Hepatocyte (in vitro differentiated cells): ENCODE results near the gene RMDN2.

ENCODE experiments used
- EZH2 ChIP-seq: fragments of 200-600 bp; sonication (generic); IDR thresholded peaks from 2 replicates; pipeline ENCODE4 v1.6.1; 2016; ENCODE audit warnings: antibody characterized with exemption, mild to moderate bottlenecking, borderline replicate concordance
- TF ChIP-seq, protein P1 (sequence below): fragments of 200-600 bp; sonication (generic); IDR thresholded peaks from 2 replicates; pipeline ENCODE4 v1.5.1; 2016; ENCODE audit warnings: antibody characterized with exemption, mild to moderate bottlenecking; ENCODE audit not compliant: poor library complexity

DNA sequence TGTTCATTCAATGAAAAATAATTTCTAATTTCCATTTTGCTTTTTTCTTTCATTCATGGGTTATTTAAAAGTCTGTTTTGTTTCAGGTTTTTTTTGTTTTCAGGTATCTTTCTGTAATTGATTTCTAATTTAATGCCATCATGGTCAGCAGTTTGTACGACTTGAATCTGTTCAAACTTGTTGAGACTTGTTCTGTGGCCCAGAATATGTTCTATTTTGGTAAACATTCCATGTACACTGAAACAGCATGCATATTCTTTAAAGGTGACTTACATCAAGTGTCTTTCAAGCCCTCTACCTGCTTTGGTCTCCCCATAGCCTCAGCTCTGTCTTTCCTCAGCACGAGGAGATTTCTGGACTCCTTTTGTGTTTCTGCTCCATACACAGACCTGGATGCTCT, 101.8 kb downstream of the RMDN2 start:
- TF ChIP-seq EZH2: no peak
- TF ChIP-seq, protein P1, sequence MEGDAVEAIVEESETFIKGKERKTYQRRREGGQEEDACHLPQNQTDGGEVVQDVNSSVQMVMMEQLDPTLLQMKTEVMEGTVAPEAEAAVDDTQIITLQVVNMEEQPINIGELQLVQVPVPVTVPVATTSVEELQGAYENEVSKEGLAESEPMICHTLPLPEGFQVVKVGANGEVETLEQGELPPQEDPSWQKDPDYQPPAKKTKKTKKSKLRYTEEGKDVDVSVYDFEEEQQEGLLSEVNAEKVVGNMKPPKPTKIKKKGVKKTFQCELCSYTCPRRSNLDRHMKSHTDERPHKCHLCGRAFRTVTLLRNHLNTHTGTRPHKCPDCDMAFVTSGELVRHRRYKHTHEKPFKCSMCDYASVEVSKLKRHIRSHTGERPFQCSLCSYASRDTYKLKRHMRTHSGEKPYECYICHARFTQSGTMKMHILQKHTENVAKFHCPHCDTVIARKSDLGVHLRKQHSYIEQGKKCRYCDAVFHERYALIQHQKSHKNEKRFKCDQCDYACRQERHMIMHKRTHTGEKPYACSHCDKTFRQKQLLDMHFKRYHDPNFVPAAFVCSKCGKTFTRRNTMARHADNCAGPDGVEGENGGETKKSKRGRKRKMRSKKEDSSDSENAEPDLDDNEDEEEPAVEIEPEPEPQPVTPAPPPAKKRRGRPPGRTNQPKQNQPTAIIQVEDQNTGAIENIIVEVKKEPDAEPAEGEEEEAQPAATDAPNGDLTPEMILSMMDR: no peak
